Kidney (tissue), 14 donors: ENCODE data around the gene MAP3K15. TPM values are rescaled to one million over a fixed set of nuclear protein-coding genes. Genes with fewer than 3 reads are reported as not detected.

Experiments used
- DNase-seq, 5 donors: peaks; one replicate each; pipeline ENCODE4 v3.0.0-alpha.2; 2013 to 2020
- FAIRE-seq: peaks from 2 replicates; lab custom pipeline; 2012; peaks lifted over from hg19 to GRCh38; lab: Jason Lieb, UNC
- H3K27ac ChIP-seq, 2 donors: one replicate each; pipeline ENCODE4 v1.7.0; 2013; ENCODE audit warnings: low read depth in 2 of 2, low read length in 2 of 2, inconsistent platforms in 1 of 2
- H3K27me3 ChIP-seq: one replicate; pipeline ENCODE4 v1.7.1; 2013; ENCODE audit warnings: low read length, inconsistent platforms; ENCODE audit not compliant: control insufficient read depth, insufficient read depth
- H3K36me3 ChIP-seq, 3 donors: one replicate each; pipeline versions ENCODE4 v1.7.0 to v1.7.1; 2013; ENCODE audit warnings: low read length in 3 of 3, control low read depth in 1 of 3, inconsistent platforms in 1 of 3; ENCODE audit not compliant: insufficient read depth in 3 of 3, control insufficient read depth in 2 of 3
- H3K4me1 ChIP-seq, 3 donors: one replicate each; pipeline versions ENCODE4 v1.7.0 to v1.7.1; 2013; ENCODE audit warnings: low read length in 3 of 3, inconsistent platforms in 1 of 3, low read depth in 1 of 3; ENCODE audit not compliant: control insufficient read depth in 2 of 3, insufficient read depth in 2 of 3
- H3K4me3 ChIP-seq, 3 donors: one replicate each; pipeline versions ENCODE4 v1.7.0 to v1.8.1; 2013; ENCODE audit warnings: low read length in 3 of 3, control low read depth in 1 of 3, inconsistent platforms in 1 of 3
- H3K9ac ChIP-seq, 3 donors: one replicate each; pipeline versions ENCODE4 v1.7.0 to v1.7.1; 2013; ENCODE audit warnings: low read length in 3 of 3, control low read depth in 1 of 3, inconsistent platforms in 1 of 3
- H3K9me3 ChIP-seq, 3 donors: one replicate each; pipeline versions ENCODE4 v1.7.0 to v1.7.1; 2013; ENCODE audit warnings: low read length in 3 of 3, control low read depth in 1 of 3, inconsistent platforms in 1 of 3; ENCODE audit not compliant: control insufficient read depth in 2 of 3, insufficient read depth in 1 of 3
- intact Hi-C: fragments of 100-400 bp; cut with DNase I; formaldehyde crosslinking; loops from one replicate; pipeline ENCODE4 v1.11.1; 2022
- polyA plus RNA-seq: library from polyadenylated mRNA; stranded (reverse); fragments of 350-450 nt; fragmentation: Illumina TruSeq; extraction: RNeasy Lipid Tissue Mini Kit (QIAGEN cat#74804); gene quantifications from one replicate; pipeline ENCODE4 v1.2.3, GENCODE V29; 2014; ENCODE audit warnings: low read depth, low replicate concordance; ENCODE audit not compliant: insufficient read depth
- total RNA-seq: library from RNA; stranded (reverse); fragmentation: NEBNext Ultra II Directional; extraction: Animal tissue kit (Norgen Biotek cat#: 25700); gene quantifications from one replicate; pipeline ENCODE4 v1.2.1, GENCODE V29; 2021
- TF ChIP-seq, protein P1 (sequence below): IDR thresholded peaks from 3 replicates; pipeline ENCODE4 v1.5.1; 2012; ENCODE audit warnings: mild to moderate bottlenecking, moderate library complexity, borderline replicate concordance; ENCODE audit not compliant: insufficient read depth; ENCODE audit errors: extremely low read depth
- donor health status: control.
- donor health status: control.
- donor health status: control.
- donor health status: control.
- donor health status: control.
- donor health status: DM: yes; HTN: yes; CAD: no.
- donor health status: Normal renal cell carcinoma (clear cell type).

Gene MAP3K15
- total and polyA plus RNA-seq, 2 donors from 2014 or later, result 3.7 to 5.0 TPM

DNA sequence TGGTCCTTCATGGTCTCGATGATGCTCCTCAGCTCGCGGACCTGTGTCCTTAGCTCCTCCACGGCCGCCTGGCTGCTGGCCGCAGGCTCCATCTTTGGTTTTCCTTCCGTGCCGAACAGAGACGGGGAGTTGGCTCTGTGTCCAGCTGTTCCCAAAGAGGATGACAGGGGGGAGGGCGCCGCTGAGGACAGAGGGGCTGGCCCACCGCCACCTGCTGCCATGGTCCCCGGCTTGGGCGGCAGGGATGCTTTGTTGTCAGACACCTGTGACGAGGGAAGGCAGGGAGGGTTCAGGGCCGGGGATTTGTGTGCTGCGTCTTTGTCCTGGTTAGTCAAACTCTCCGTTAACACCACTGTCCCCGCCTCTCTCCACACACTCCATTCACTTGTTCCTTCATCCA is 26.6 kb upstream of the MAP3K15 start:
- TF ChIP-seq, protein P1, sequence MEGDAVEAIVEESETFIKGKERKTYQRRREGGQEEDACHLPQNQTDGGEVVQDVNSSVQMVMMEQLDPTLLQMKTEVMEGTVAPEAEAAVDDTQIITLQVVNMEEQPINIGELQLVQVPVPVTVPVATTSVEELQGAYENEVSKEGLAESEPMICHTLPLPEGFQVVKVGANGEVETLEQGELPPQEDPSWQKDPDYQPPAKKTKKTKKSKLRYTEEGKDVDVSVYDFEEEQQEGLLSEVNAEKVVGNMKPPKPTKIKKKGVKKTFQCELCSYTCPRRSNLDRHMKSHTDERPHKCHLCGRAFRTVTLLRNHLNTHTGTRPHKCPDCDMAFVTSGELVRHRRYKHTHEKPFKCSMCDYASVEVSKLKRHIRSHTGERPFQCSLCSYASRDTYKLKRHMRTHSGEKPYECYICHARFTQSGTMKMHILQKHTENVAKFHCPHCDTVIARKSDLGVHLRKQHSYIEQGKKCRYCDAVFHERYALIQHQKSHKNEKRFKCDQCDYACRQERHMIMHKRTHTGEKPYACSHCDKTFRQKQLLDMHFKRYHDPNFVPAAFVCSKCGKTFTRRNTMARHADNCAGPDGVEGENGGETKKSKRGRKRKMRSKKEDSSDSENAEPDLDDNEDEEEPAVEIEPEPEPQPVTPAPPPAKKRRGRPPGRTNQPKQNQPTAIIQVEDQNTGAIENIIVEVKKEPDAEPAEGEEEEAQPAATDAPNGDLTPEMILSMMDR, result no peak
- FAIRE-seq (no peak), DNase-seq (no peak)
- no peak overlapping the region for H3K9ac ChIP-seq
- peaks cover 2% of the 10 kb centered on the region for H3K27me3 ChIP-seq
- no peak overlapping the region for H3K27ac ChIP-seq
- no peaks in the 10 kb centered on the region for H3K4me1 ChIP-seq
- no peak overlapping the region for H3K4me3 ChIP-seq
- no peaks in the 10 kb centered on the region for H3K9me3 ChIP-seq
- intact Hi-C loops, result no loop called here
- no peaks in the 10 kb centered on the region for H3K36me3 ChIP-seq

DNA sequence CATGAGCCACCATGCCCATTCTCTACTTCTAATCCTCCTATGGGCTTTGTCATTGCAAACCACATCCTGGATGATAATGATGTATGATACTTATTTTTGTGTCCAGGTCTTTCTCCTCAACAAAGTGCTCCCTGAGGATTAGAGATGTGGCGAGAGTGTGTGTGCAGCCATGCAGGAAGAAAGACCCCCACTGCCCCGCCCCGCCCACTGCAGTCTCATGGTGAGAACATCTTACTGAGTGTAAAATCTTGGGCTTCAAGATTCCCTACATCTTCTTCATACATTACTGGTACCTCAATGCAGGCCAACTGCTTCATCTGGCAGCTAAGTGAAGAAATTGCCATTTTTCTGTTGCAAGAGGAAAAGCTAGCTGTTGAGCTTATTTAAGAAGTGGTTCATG is 25.9 kb upstream of the MAP3K15 start:
- intact Hi-C loops, result no loop called here
- no peaks in the 10 kb centered on the region for H3K36me3 ChIP-seq
- no peaks in the 10 kb centered on the region for H3K4me1 ChIP-seq
- DNase-seq (no peak), FAIRE-seq (no peak)
- H3K9me3 ChIP-seq, result no peaks in the 10 kb centered on the region
- H3K9ac ChIP-seq, result no peak overlapping the region
- H3K4me3 ChIP-seq, result no peak overlapping the region
- TF ChIP-seq, protein P1, result no peak
- no peak overlapping the region for H3K27ac ChIP-seq
- no peaks in the 10 kb centered on the region for H3K27me3 ChIP-seq

DNA sequence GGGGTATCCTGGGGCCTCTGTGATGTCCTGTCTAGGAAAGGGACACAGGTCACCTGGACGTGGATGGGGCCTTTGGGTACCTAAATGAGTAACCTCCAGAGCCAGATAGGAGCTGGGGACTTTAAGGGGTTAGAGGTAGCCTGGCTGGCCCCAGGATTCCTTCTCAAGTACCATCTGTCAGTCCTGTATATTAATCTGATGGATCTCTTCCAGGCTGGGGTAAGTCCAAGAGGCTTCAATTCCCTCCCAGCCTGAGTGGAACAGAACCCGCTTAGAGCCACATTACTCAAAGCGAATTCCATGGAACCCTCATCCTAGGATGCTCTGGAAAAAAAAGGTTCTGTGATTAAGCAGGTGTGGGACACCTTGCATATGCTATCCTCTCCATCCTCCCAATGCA is 24.8 kb upstream of the MAP3K15 start:
- intact Hi-C loops, result no loop called here
- H3K9ac ChIP-seq, result no peak overlapping the region
- H3K4me3 ChIP-seq, result no peak overlapping the region
- no peaks in the 10 kb centered on the region for H3K36me3 ChIP-seq
- no peaks in the 10 kb centered on the region for H3K4me1 ChIP-seq
- TF ChIP-seq, protein P1, result no peak
- DNase-seq (no peak), FAIRE-seq (no peak)
- no peaks in the 10 kb centered on the region for H3K27me3 ChIP-seq
- no peak overlapping the region for H3K27ac ChIP-seq
- H3K9me3 ChIP-seq, result no peaks in the 10 kb centered on the region

DNA sequence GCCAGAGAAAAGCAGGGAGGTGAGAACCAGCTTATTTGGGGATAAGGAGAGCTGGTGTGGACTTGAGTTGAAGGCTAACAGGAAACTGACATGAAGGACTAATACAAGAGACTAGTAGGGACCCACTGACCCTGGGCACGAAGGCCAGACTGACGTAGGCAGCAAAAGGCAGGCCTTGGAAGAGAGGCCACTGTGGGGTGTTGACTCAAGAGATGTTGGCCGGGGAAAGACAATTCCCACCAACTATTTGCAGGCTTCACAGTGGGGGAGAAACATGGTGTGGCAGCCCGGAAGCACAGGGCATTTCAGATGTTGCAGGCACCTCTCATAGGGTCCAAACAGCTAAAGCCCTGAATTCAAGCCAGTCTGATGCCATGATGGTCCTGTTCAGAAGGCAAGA is 24.4 kb upstream of the MAP3K15 start:
- H3K27ac ChIP-seq, result no peak overlapping the region
- H3K9me3 ChIP-seq, result no peaks in the 10 kb centered on the region
- no peak overlapping the region for H3K4me3 ChIP-seq
- H3K36me3 ChIP-seq, result no peaks in the 10 kb centered on the region
- FAIRE-seq (no peak), DNase-seq (no peak)
- TF ChIP-seq, protein P1, result no peak
- intact Hi-C loops, result no loop called here
- no peak overlapping the region for H3K9ac ChIP-seq
- H3K4me1 ChIP-seq, result no peaks in the 10 kb centered on the region
- no peaks in the 10 kb centered on the region for H3K27me3 ChIP-seq
